ENCODE results near the gene KDM3A. TPM values are rescaled to one million over a fixed set of nuclear protein-coding genes. Genes with fewer than 3 reads are reported as not detected.

Gene KDM3A
- total and polyA plus RNA-seq, 3 experiments from 2014 or later = 21.1 to 46.2 (median 45.8) TPM

DNA sequence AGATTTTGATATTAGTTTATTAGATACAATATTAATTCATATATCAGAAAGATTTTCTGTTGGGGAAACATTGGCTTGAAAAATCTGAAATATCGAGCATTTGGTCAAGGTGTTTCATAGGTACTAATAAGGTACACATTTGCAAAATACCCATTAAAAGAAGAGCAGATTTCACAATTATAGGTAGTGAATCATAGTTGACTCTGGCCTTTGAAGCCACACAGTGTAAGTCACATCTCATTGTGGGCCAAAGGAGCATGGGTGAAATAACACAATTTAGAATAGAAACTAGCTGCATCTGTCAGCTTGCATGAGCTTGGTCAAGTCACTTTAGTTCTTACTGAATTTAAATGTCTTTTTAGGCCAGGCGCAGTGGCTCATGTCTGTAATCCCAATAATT, 4.9 kb downstream of the KDM3A start:
- Mint-ChIP-seq H3K36me3 (peaks cover 14 to 88% (median 20%) of the 10 kb centered on the region in 3 donors), H3K4me1 (peaks cover 74 to 92% (median 88%) of the 10 kb centered on the region in 3 donors), H3K27me3 (peaks cover 0 to 4% of the 10 kb centered on the region in 2 donors), H3K4me3 (no peak overlapping the region), H3K9me3 (peaks cover 0 to 2% (median 0%) of the 10 kb centered on the region in 5 donors), H3K27ac (no peak overlapping the region)
- Histone ChIP-seq H3K27ac (ENCODE audit: low read depth, low read length) (no peak overlapping the region), H3K4me3 (ENCODE audit: low read length) (no peak overlapping the region), H3K36me3 (ENCODE audit: insufficient read depth, low read length) (peaks cover 32% of the 10 kb centered on the region), H3K9me3 (ENCODE audit: low read length) (no peaks in the 10 kb centered on the region), H3K27me3 (ENCODE audit: insufficient read depth, low read length, poor library complexity, severe bottlenecking) (no peaks in the 10 kb centered on the region), H3K4me1 (ENCODE audit: insufficient read depth, low read length) (peaks cover 70% of the 10 kb centered on the region)
- ChIA-PET POLR2A (no interaction called here), CTCF (no interaction called here)
- DNase-seq = no peak

DNA sequence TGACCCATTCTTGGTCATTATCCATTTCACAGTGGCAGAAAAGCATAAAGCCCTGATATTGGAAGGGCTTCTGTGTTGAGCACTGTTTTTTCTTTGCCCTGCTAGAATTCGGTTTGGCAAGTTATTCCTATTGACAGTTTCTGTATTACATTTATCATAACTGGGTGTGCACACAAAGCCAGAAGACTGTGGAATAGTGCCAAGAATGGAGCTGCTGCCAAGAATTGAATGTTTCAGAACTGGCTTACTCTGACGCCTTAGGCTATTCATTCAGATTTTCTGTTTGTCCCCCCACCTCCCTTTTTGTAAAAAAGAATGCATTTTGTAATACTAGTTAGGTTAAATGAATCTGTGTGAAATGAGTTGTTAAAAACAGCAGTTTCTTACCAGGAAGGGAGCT, 12.7 kb downstream of the KDM3A start:
- H3K4me1 Mint-ChIP-seq = peaks cover 35 to 58% (median 45%) of the 10 kb centered on the region in 3 donors
- H3K9me3 Mint-ChIP-seq = no peaks in the 10 kb centered on the region
- no peaks in the 10 kb centered on the region for H3K9me3 ChIP-seq (ENCODE audit: low read length)
- peaks cover 72% of the 10 kb centered on the region for H3K36me3 ChIP-seq (ENCODE audit: insufficient read depth, low read length)
- no peaks in the 10 kb centered on the region for H3K27me3 Mint-ChIP-seq
- no peaks in the 10 kb centered on the region for H3K27me3 ChIP-seq (ENCODE audit: insufficient read depth, low read length, poor library complexity, severe bottlenecking)
- H3K27ac ChIP-seq (ENCODE audit: low read depth, low read length) = no peak overlapping the region
- DNase-seq = no peak
- no peak overlapping the region for H3K4me3 ChIP-seq (ENCODE audit: low read length)
- peaks cover 6% of the 10 kb centered on the region for H3K4me1 ChIP-seq (ENCODE audit: insufficient read depth, low read length)
- H3K27ac Mint-ChIP-seq = peak overlapping the region in 1 of 8 donors; percentile 8
- H3K4me3 Mint-ChIP-seq = no peak overlapping the region
- CTCF ChIA-PET = no interaction called here
- POLR2A ChIA-PET = interaction anchor here (1.0 to 1.9 kb wide), 2 partner anchors 11 to 33 kb away, joined by 3 to 6 read pairs; no protein-coding TSS in a partner anchor
- H3K36me3 Mint-ChIP-seq = peaks cover 30 to 93% (median 37%) of the 10 kb centered on the region in 3 donors

DNA sequence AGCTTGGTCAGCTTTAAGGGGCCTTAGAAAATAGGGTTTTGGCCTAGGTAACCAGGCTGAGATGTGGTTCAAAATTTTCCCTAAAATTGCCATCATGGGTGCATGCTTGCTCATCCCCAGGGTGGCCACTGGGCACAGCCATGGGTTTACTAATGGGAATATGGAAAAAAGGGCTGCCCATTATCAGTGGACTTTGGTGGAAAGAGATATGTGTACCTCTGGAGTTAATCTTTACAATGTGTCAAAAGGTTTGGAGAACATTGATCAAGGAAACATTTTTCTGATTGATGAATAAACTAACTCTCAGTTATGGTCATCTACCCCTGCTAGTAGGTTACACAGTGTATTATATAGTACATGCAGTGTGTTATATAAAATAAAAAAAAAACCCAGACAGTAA, 13.1 kb downstream of the KDM3A start:
- Mint-ChIP-seq H3K9me3 (no peaks in the 10 kb centered on the region), H3K4me1 (peaks cover 31 to 57% (median 44%) of the 10 kb centered on the region in 3 donors), H3K27ac (peak overlapping the region in 2 of 8 donors; percentile 22 to 41), H3K36me3 (peaks cover 32 to 93% (median 38%) of the 10 kb centered on the region in 3 donors), H3K4me3 (no peak overlapping the region), H3K27me3 (no peaks in the 10 kb centered on the region)
- DNase-seq = no peak
- Histone ChIP-seq H3K4me3 (ENCODE audit: low read length) (no peak overlapping the region), H3K27ac (ENCODE audit: low read depth, low read length) (no peak overlapping the region), H3K9me3 (ENCODE audit: low read length) (no peaks in the 10 kb centered on the region), H3K4me1 (ENCODE audit: insufficient read depth, low read length) (peaks cover 2% of the 10 kb centered on the region), H3K27me3 (ENCODE audit: insufficient read depth, low read length, poor library complexity, severe bottlenecking) (no peaks in the 10 kb centered on the region), H3K36me3 (ENCODE audit: insufficient read depth, low read length) (peaks cover 73% of the 10 kb centered on the region)
- ChIA-PET POLR2A (interaction anchor here (1.0 to 1.9 kb wide), 2 partner anchors 12 to 32 kb away, joined by 3 to 6 read pairs; no protein-coding TSS in a partner anchor), CTCF (no interaction called here)

DNA sequence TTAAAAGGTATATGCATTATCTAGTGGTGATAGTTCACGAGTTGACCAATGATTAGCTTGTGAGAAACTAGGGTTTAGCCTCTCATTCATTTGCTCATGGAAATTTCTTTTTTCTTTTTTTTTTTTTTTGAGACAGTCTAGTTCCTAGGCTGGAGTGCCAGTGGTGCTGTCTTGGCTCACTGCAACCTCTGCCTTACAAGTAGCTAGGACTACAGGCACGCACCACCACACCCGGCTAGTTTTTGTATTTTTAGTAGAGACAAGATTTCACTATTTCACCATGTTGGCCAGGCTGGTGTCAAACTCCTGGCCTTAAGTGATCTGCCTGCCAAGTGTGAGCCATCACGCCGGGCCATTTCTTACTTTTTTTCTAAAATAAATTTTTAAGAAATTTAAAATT, 14.0 kb downstream of the KDM3A start:
- Histone ChIP-seq H3K4me1 (ENCODE audit: insufficient read depth, low read length) (no peaks in the 10 kb centered on the region), H3K4me3 (ENCODE audit: low read length) (no peak overlapping the region), H3K27me3 (ENCODE audit: insufficient read depth, low read length, poor library complexity, severe bottlenecking) (no peaks in the 10 kb centered on the region), H3K27ac (ENCODE audit: low read depth, low read length) (no peak overlapping the region), H3K36me3 (ENCODE audit: insufficient read depth, low read length) (peaks cover 73% of the 10 kb centered on the region), H3K9me3 (ENCODE audit: low read length) (no peaks in the 10 kb centered on the region)
- DNase-seq = no peak
- H3K27me3 Mint-ChIP-seq = no peaks in the 10 kb centered on the region
- H3K9me3 Mint-ChIP-seq = no peaks in the 10 kb centered on the region
- peak overlapping the region in 2 of 8 donors; percentile 6 to 21 for H3K27ac Mint-ChIP-seq
- peaks cover 32 to 93% (median 37%) of the 10 kb centered on the region in 3 donors for H3K36me3 Mint-ChIP-seq
- H3K4me1 Mint-ChIP-seq = peaks cover 28 to 52% (median 38%) of the 10 kb centered on the region in 3 donors
- ChIA-PET POLR2A (interaction anchor here (0.7 to 1.9 kb wide), 2 partner anchors 13 to 1488 kb away, joined by 3 to 6 read pairs; no protein-coding TSS in a partner anchor), CTCF (interaction anchor here (1.2 kb wide), 1 partner anchor 36 kb away, joined by 3 read pairs; no protein-coding TSS in a partner anchor)
- H3K4me3 Mint-ChIP-seq = no peak overlapping the region

DNA sequence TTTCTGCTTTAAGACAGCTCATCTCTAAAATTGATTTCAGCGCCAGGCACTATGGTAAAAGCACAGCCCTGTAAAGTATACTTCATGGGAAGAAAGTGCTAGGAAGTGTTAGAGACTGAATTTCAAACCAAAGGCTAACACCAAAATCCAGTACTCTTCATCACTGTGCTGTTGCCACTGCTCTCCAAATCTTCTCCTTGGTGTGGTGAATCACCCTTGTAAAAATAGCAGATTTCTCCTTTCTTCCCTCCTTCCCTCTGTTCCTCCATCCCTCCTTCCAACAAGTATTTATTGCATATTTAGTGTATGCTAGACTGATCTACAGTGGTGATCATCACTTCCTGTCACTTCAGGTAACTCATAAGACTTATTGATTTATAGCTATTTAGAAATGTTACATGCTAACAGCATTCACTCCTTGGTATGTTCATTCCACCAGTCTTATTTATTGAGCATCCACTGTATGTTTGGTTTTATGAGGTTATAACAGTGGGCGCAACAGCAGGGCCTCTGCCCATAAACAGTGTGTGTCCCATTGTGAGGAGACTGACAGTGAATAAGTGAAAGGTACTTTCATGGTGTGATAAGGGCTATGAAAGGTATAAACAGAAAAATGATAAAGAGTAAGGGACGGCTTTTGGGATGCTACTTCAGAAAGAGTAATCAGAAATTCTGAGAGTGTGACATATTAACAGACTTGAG, 20.0 kb downstream of the KDM3A start:
- no peaks in the 10 kb centered on the region for H3K4me1 ChIP-seq (ENCODE audit: insufficient read depth, low read length)
- H3K9me3 Mint-ChIP-seq = no peaks in the 10 kb centered on the region
- POLR2A ChIA-PET = no interaction called here
- peaks cover 31 to 44% (median 33%) of the 10 kb centered on the region in 3 donors for H3K4me1 Mint-ChIP-seq
- no peak overlapping the region for H3K4me3 ChIP-seq (ENCODE audit: low read length)
- no peak for DNase-seq
- peaks cover 31 to 96% (median 41%) of the 10 kb centered on the region in 3 donors for H3K36me3 Mint-ChIP-seq
- no peak overlapping the region for H3K27ac ChIP-seq (ENCODE audit: low read depth, low read length)
- H3K27me3 Mint-ChIP-seq = no peaks in the 10 kb centered on the region
- H3K4me3 Mint-ChIP-seq = no peak overlapping the region
- no peaks in the 10 kb centered on the region for H3K9me3 ChIP-seq (ENCODE audit: low read length)
- no peaks in the 10 kb centered on the region for H3K27me3 ChIP-seq (ENCODE audit: insufficient read depth, low read length, poor library complexity, severe bottlenecking)
- H3K36me3 ChIP-seq (ENCODE audit: insufficient read depth, low read length) = peaks cover 71% of the 10 kb centered on the region
- peak overlapping the region in 5 of 8 donors; percentile 26 to 79 (median 40) for H3K27ac Mint-ChIP-seq
- CTCF ChIA-PET = no interaction called here

DNA sequence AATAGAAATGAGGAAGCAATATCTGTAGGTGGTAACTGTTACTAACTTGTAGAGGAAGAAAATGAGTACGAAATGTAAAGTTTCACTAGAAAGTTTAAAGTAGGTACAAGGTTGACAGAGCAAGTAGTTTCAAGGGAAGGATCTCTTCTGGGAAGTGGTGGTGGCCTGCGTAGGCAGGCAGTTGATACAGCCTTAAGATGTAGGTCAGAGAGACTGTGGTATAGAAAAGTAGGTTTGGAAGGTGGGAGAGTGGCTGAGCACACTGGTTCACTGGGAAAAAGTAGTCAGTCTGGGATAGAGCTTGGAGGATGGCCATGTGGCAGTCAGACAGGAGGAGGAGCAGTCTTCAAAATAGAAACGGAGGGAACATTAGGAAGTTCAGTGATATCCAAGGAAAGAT, 23.5 kb downstream of the KDM3A start:
- CTCF ChIA-PET = no interaction called here
- Mint-ChIP-seq H3K4me3 (no peak overlapping the region), H3K9me3 (no peaks in the 10 kb centered on the region), H3K27ac (peak overlapping the region; percentile 12 to 83 (median 48)), H3K36me3 (peaks cover 21 to 100% (median 36%) of the 10 kb centered on the region in 3 donors), H3K27me3 (no peaks in the 10 kb centered on the region), H3K4me1 (peaks cover 45 to 62% (median 48%) of the 10 kb centered on the region in 3 donors)
- no peaks in the 10 kb centered on the region for H3K9me3 ChIP-seq (ENCODE audit: low read length)
- H3K27me3 ChIP-seq (ENCODE audit: insufficient read depth, low read length, poor library complexity, severe bottlenecking) = no peaks in the 10 kb centered on the region
- no peak for DNase-seq
- peaks cover 53% of the 10 kb centered on the region for H3K36me3 ChIP-seq (ENCODE audit: insufficient read depth, low read length)
- POLR2A ChIA-PET = no interaction called here
- H3K4me1 ChIP-seq (ENCODE audit: insufficient read depth, low read length) = peaks cover 18% of the 10 kb centered on the region
- no peak overlapping the region for H3K4me3 ChIP-seq (ENCODE audit: low read length)
- no peak overlapping the region for H3K27ac ChIP-seq (ENCODE audit: low read depth, low read length)

DNA sequence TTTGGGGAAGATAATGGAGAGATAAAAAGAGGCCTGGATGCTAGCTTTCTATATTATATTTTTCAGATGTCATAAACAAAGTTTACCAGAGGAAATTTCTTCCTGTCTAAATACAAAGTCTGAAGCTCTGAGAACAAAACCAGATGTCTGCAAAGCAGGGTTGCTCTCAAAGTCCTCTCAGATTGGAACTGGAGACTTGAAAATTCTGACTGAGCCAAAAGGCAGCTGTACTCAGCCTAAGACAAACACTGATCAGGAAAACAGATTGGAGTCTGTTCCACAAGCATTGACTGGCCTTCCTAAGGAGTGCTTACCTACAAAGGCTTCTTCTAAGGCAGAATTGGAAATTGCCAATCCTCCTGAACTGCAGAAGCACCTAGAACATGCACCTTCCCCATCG, 25.1 kb downstream of the KDM3A start:
- Mint-ChIP-seq H3K4me3 (no peak overlapping the region), H3K36me3 (peaks cover 15 to 95% (median 30%) of the 10 kb centered on the region in 3 donors), H3K9me3 (no peaks in the 10 kb centered on the region), H3K4me1 (peaks cover 44 to 66% (median 51%) of the 10 kb centered on the region in 3 donors), H3K27me3 (no peaks in the 10 kb centered on the region), H3K27ac (peak overlapping the region in 2 of 8 donors; percentile 18 to 66)
- no peak overlapping the region for H3K4me3 ChIP-seq (ENCODE audit: low read length)
- H3K9me3 ChIP-seq (ENCODE audit: low read length) = no peaks in the 10 kb centered on the region
- peaks cover 49% of the 10 kb centered on the region for H3K36me3 ChIP-seq (ENCODE audit: insufficient read depth, low read length)
- CTCF ChIA-PET = no interaction called here
- H3K27ac ChIP-seq (ENCODE audit: low read depth, low read length) = no peak overlapping the region
- no peak for DNase-seq
- peaks cover 23% of the 10 kb centered on the region for H3K4me1 ChIP-seq (ENCODE audit: insufficient read depth, low read length)
- H3K27me3 ChIP-seq (ENCODE audit: insufficient read depth, low read length, poor library complexity, severe bottlenecking) = no peaks in the 10 kb centered on the region
- POLR2A ChIA-PET = interaction anchor here (2.6 kb wide), 1 partner anchor 25 kb away, joined by 18 read pairs; the partner anchor contains the start of gene KDM3A
